OCI-LY7 (cell line): ENCODE measurements around the gene SNN.

ENCODE experiments used
- CTCF ChIP-seq: fragments of 200-600 bp; sonication (generic); conservative IDR thresholded peaks from 2 replicates; pipeline ENCODE4 v1.5.1; 2014; ENCODE audit warnings: mild to moderate bottlenecking, antibody characterized with exemption, low read length, moderate library complexity, mixed read lengths
- EZH2phosphoT487 ChIP-seq: fragments of 200-600 bp; sonication (generic); IDR thresholded peaks from 2 replicates; pipeline ENCODE4 v1.6.1; 2018; ENCODE audit warnings: low read depth, borderline replicate concordance, mild to moderate bottlenecking, mixed run types, antibody characterized with exemption, low read length, moderate library complexity, mixed read lengths

- no peak for TF ChIP-seq CTCF
- no peak for TF ChIP-seq EZH2phosphoT487
Measured at GRCh38 chr16:11689031-11689840, 21.0 kb downstream of the SNN start.
